KOPT-K1 (cell line): ENCODE measurements around the gene UTP20.
A peak's percentile ranks its signal among the peaks of the same experiment; 100 is the strongest.
"Not testable (repeated sequence)": the region's sequence is repeated elsewhere in the genome, so short reads cannot be mapped to it uniquely, and the experiment has no call there.

Experiments
- H3K27ac ChIP-seq: fragments of 200-600 bp; sonication (generic); 2 replicates; pipeline ENCODE4 v1.5.1; 2016; ENCODE audit warnings: antibody characterized with exemption, mild to moderate bottlenecking, low read depth, low read length; ENCODE audit not compliant: poor library complexity, severe bottlenecking
- H3K36me3 ChIP-seq: fragments of 200-600 bp; sonication (generic); 2 replicates; pipeline ENCODE4 v1.5.1; 2017; ENCODE audit warnings: antibody characterized with exemption, mild to moderate bottlenecking, low read length, moderate library complexity; ENCODE audit not compliant: insufficient read depth
- H3K9me3 ChIP-seq: fragments of 200-600 bp; sonication (generic); 2 replicates; pipeline ENCODE4 v1.5.1; 2017; ENCODE audit warnings: antibody characterized with exemption, low read length, mild to moderate bottlenecking; ENCODE audit not compliant: insufficient read depth, poor library complexity, severe bottlenecking

Gene UTP20

GRCh38 chr12:101361455-101361854 is 81.5 kb downstream of the UTP20 start:
- H3K9me3 ChIP-seq, result no peaks in the 10 kb centered on the region
- peaks cover 98% of the 10 kb centered on the region for H3K36me3 ChIP-seq
- H3K27ac ChIP-seq, result no peak overlapping the region

- Histone ChIP-seq H3K36me3 (peaks cover 98% of the 10 kb centered on the region), H3K27ac (no peak overlapping the region), H3K9me3 (no peaks in the 10 kb centered on the region)
These were observed 88.1 kb downstream of the UTP20 start for GRCh38 chr12:101368016-101368415.

GRCh38 chr12:101372431-101372830 is 92.5 kb downstream of the UTP20 start:
- no peak overlapping the region for H3K27ac ChIP-seq
- no peaks in the 10 kb centered on the region for H3K9me3 ChIP-seq
- peaks cover 97% of the 10 kb centered on the region for H3K36me3 ChIP-seq

- Histone ChIP-seq H3K27ac (no peak overlapping the region), H3K9me3 (no peaks in the 10 kb centered on the region), H3K36me3 (peaks cover 97% of the 10 kb centered on the region)
These were observed 95.7 kb downstream of the UTP20 start for GRCh38 chr12:101375573-101375972.

- Histone ChIP-seq H3K27ac (no peak overlapping the region), H3K36me3 (peaks cover 100% of the 10 kb centered on the region), H3K9me3 (no peaks in the 10 kb centered on the region)
These were observed 99.2 kb downstream of the UTP20 start for GRCh38 chr12:101379149-101379548.

- not testable (repeated sequence) for H3K9me3 ChIP-seq, H3K27ac ChIP-seq
- H3K36me3 ChIP-seq, result peaks cover 65% of the 10 kb centered on the region
These were observed 111.3 kb downstream of the UTP20 start for GRCh38 chr12:101391181-101391580.

- peaks cover 12% of the 10 kb centered on the region for H3K36me3 ChIP-seq
- H3K9me3 ChIP-seq, result no peaks in the 10 kb centered on the region
- H3K27ac ChIP-seq, result peak overlapping the region; percentile 77
These were observed 127.1 kb downstream of the UTP20 start for GRCh38 chr12:101407049-101407435.

GRCh38 chr12:101407436-101408345 is 127.8 kb downstream of the UTP20 start, which contains the start of gene ARL1:
ARL1 (minus strand) TSS chr12:101407772; CDS start chr12:101407645, 127 bp downstream.
- H3K27ac ChIP-seq, result peak within 1 kb of the TSS; percentile 77
- H3K36me3 ChIP-seq, result peaks cover 7% of the 10 kb centered on the region
- no peaks in the 10 kb centered on the region for H3K9me3 ChIP-seq

- H3K36me3 ChIP-seq, H3K9me3 ChIP-seq, H3K27ac ChIP-seq: not testable (repeated sequence)
These were observed 130.3 kb downstream of the UTP20 start for GRCh38 chr12:101410169-101410568.

- no peaks in the 10 kb centered on the region for H3K36me3 ChIP-seq
- H3K27ac ChIP-seq, result no peak overlapping the region
- H3K9me3 ChIP-seq, result no peaks in the 10 kb centered on the region
These were observed 134.7 kb downstream of the UTP20 start for GRCh38 chr12:101414533-101415119.

GRCh38 chr12:101415228-101415627 is 135.3 kb downstream of the UTP20 start:
- Histone ChIP-seq H3K36me3 (no peaks in the 10 kb centered on the region), H3K27ac (no peak overlapping the region), H3K9me3 (no peaks in the 10 kb centered on the region)

GRCh38 chr12:101422066-101422465 is 142.2 kb downstream of the UTP20 start:
- not testable (repeated sequence) for H3K27ac ChIP-seq, H3K9me3 ChIP-seq, H3K36me3 ChIP-seq

GRCh38 chr12:101424620-101425019 is 144.7 kb downstream of the UTP20 start:
- no peaks in the 10 kb centered on the region for H3K36me3 ChIP-seq
- H3K9me3 ChIP-seq, result no peaks in the 10 kb centered on the region
- H3K27ac ChIP-seq, result no peak overlapping the region

GRCh38 chr12:101430456-101430855 is 150.6 kb downstream of the UTP20 start:
- Histone ChIP-seq H3K36me3 (no peaks in the 10 kb centered on the region), H3K9me3 (no peaks in the 10 kb centered on the region), H3K27ac (no peak overlapping the region)

GRCh38 chr12:101436136-101436535 is 156.2 kb downstream of the UTP20 start:
- Histone ChIP-seq H3K36me3 (no peaks in the 10 kb centered on the region), H3K9me3 (no peaks in the 10 kb centered on the region), H3K27ac (no peak overlapping the region)
